Erythroblast (primary cell): ENCODE results near the gene CLRN1.

Source experiments
- GATA1 ChIP-seq: IDR thresholded peaks from 2 replicates; pipeline ENCODE4 v1.6.1; 2011; ENCODE audit warnings: low read depth, mild to moderate bottlenecking, control low read depth, low read length, moderate library complexity
- POLR2A ChIP-seq: IDR thresholded peaks from 2 replicates; pipeline ENCODE4 v1.6.1; 2011; ENCODE audit warnings: mild to moderate bottlenecking, low read length

- TF ChIP-seq POLR2A (no peak), GATA1 (no peak)
Observed at GRCh38 chr3:150920236-150920635, 52.3 kb downstream of the CLRN1 start.
